ENCODE measurements around the gene RABAC1.

The RABAC1 gene

DNA sequence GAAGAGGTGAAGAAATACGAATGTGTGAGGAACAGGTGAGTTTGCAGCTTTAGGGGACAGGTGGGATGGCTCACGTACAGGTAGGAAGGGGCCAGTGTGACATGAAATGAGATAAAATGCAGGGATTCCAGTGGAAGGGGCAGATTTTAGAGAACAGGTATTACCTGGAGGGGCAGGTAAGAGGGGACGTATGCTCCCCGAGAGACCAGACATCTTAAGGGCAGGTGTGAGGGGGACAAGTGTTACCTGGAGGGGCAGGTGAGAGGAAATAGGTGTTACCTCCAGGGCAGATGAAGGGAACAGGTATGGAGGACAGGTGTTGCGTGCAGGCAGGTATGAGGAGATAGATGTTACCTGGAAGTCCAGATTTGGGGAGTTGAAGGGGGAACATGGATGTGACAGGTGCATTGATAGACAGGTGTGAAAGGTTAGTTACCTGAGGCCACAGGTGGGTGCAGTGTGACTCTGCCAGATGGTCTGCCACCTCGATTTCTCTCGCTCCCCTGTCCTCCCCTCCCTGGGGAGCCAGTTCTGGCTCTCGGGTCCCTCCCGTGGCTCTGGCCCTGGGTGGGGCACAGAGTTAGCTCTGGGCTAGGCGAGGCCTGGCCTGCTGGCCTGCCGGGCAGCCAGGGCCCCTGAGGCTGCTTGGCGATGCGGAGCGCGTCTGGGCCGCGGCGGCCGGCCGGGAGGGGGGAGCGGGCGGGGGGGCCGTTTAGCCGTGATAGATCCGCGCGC is 32.9 kb downstream of the RABAC1 start:
- TF ChIP-seq, protein P1, sequence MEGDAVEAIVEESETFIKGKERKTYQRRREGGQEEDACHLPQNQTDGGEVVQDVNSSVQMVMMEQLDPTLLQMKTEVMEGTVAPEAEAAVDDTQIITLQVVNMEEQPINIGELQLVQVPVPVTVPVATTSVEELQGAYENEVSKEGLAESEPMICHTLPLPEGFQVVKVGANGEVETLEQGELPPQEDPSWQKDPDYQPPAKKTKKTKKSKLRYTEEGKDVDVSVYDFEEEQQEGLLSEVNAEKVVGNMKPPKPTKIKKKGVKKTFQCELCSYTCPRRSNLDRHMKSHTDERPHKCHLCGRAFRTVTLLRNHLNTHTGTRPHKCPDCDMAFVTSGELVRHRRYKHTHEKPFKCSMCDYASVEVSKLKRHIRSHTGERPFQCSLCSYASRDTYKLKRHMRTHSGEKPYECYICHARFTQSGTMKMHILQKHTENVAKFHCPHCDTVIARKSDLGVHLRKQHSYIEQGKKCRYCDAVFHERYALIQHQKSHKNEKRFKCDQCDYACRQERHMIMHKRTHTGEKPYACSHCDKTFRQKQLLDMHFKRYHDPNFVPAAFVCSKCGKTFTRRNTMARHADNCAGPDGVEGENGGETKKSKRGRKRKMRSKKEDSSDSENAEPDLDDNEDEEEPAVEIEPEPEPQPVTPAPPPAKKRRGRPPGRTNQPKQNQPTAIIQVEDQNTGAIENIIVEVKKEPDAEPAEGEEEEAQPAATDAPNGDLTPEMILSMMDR (IDR thresholded peaks at IDR 0.05; ENCODE audit: extremely low read depth, missing control alignments) = no peak
- DNase-seq (ENCODE audit: low spot score) = no peak

DNA sequence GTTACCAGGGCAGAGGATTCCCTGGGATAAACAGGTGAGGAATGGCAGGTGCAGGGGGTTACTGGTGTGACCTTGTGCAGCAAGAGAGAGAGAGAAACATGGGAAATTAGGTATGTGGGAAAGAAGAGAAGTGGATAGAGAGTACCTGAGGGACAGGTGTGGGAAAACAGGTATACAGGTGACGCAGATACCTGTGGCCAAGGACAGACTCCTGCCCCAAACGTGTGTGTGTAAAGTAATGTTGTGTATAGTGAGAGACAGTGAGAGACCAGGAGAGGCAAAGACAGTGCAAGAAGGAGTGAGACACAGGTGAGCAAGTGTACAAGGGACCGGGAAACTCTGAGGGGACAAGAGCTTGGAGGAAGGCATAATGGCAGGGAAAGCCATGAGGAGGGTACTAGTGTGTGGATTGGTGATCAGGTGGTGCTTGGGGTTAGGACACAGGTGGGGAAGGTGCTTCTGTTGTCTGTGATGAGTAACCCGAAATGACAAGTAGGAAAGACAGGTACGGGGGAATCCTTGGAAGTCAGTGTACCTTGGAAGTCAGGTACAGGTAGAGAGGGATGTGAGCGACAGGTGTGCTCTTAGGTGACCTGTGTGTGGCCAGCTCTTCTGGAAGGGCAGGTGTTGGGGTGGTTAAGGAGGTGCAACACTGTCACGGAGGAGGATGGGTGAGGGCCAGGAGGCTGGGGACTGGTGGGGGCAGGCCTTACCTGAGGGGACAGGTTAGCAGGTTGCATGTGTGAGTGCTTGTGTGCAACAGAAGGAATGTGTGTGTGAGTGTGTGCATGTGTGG is 33.7 kb downstream of the RABAC1 start:
- TF ChIP-seq, protein P1 (IDR thresholded peaks at IDR 0.05; ENCODE audit: extremely low read depth, missing control alignments) = no peak
- no peak for DNase-seq (ENCODE audit: low spot score)

DNA sequence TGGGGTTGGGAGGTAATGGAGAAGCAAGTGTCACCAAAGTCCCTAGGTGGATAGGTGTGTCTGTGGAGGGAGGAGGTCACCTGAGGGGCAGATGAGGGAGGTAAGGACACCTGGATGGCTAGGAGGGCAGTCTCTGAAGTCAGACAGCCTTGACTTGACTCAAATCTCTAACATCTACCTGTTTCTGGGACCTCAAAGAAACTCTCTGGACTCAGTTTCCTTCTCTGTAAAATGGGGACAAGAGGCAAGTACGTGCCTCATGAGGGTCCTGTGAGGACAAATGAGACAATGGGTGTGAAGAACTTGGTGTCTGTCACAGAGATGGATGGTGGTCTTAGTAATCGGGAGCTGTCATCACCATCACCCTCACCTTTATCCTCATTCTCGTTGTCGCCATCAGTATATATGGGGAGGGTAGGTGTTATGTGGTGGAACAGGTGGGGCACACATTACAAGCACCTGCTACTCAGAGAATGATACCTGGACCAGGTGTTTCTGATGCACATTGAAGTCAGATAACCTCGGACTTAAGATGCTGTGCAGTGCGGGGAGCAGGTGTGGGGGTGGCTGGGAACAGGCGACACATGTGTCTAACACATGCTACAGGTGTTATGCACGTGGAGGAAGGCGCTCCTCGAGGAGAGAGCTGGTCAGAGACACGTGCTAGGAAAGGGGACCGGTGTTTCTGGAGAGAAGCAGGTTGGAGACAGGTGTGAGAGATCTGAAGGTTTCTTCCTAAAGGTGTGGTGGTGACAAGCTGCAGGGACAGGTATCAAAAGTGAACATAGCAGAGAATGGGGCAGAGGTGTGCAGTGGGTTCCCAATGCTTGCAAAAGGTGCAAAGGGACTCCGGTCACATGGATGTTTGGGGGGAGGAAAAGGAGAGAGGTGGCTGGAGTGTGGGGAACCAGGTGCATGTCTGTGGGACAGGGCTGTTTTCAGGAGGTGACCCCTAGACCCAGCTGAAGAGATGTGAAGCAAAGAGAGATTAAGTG is 34.7 kb downstream of the RABAC1 start:
- TF ChIP-seq, protein P1 (IDR thresholded peaks at IDR 0.05; ENCODE audit: extremely low read depth, missing control alignments) = no peak
- no peak for DNase-seq (ENCODE audit: low spot score)

DNA sequence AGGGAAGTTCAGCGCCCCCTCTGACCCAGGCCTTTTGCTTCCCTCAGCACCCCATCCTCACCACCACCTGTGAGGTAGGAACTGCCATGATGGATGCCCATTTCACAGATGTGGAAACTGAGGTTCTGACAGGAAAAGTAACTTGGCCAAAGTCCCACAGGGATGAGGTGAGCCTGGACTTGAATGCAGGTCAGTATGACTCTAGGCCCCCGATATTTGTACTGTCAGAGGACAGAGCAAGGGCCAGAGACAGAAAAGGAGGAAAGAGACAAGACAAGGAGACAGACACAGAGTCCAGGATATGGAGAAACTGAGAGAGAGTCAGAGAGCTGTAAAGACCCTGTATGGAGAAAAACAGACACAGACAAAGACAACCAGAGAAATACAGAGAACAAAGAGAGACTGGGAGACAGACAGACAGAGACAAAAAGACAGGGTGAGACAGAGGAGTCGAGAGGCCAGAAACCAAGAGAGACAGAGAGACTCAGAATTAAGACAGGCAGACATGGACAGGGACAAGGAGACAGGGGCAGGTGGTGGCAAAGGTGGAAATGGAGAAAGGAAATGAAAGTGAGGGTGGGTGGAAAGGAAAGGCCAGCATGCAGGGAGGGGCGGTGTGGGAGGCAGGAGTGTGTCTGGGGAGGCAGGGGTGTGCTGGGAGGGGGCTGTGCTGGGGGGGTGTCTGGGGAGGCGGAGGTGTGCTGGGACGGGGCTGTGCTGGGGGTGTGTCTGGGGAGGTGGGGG is 35.9 kb downstream of the RABAC1 start:
- no peak for DNase-seq (ENCODE audit: low spot score)
- TF ChIP-seq, protein P1 (IDR thresholded peaks at IDR 0.05; ENCODE audit: extremely low read depth, missing control alignments) = no peak

DNA sequence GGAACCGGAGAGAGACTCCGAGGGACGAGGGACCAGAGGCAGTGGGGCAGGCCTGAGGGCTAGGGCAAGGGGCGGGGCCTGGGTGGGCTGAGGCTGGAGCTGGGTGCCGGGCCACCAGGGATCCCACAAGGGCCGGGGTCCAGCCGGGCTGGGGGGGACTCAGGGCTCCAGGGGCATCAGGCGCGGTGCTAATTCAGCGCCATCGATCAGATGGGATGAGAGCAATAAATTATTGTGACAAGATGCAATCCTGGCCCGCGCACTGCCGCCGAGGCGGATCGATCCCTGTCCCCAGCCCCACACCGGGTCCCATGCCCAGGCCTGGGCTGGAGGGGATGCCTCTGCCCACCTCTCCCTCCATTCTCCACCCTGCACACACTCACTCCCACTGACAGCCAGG is 36.5 kb downstream of the RABAC1 start:
- no peak for DNase-seq (ENCODE audit: low spot score)
- TF ChIP-seq, protein P1 (IDR thresholded peaks at IDR 0.05; ENCODE audit: extremely low read depth, missing control alignments) = no peak

DNA sequence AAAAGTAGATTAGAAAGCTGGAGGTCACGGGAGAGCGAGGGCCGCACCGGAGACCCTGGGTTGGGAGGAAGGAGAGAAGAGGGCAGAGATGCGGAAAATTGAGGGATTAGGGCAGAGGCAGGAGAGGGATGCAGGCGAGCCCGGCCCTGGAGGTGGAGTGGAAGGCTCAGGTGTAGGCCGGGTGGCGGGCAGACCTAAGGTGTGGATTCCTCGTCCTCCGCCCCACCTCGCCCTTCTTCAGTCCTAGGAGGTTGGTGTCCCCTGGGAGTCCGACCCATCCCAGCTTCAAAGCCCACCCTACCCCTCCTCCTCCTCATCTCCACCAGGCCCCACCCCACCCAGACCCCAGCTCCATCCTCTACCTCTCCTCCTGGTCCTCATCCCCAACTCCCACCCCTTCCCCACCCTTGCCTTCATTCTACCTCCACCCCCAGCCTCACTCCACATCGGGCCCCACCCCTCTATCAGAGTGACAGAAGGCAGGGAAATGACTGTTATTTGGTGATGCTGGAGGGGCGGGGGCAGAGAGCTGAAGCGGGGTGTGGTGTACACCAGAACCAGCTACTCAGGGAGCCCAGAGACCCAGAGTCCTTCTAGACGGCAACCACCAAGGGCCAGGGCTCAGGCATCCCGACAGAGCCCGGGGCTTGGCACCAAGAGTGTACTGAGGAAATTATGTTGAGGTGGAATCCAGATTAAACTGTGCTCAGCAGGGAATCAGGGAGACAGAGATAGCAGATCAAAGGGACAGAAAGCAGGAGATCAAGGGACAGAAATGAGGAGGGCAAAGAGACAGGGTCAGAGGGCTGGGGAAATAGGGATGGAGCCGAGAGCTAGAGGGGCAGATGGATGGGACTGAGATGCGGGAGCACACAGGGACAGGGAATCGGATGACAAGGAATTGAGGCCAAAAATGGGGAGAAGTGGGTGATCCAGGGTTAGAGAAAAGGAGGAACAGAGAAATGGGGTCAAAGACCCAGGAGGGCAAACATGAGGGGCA is 37.2 kb downstream of the RABAC1 start:
- no peak for DNase-seq (ENCODE audit: low spot score)
- TF ChIP-seq, protein P1 (IDR thresholded peaks at IDR 0.05; ENCODE audit: extremely low read depth, missing control alignments) = no peak
